H1 (cell line): ENCODE results near the gene RNF220. TPM values are rescaled to one million over a fixed set of nuclear protein-coding genes. Genes with fewer than 3 reads are reported as not detected.

ENCODE experiments used
- CHD7 ChIP-seq: fragments of 300-600 bp; sonication (generic); IDR thresholded peaks from 2 replicates; pipeline ENCODE4 v1.7.1; 2012; ENCODE audit warnings: low read length, moderate library complexity, mild to moderate bottlenecking, inconsistent platforms; ENCODE audit not compliant: insufficient replicate concordance
- polyA plus RNA-seq, 7 experiments: library from polyadenylated mRNA; depleted of rRNA in 3 of 7; stranded (reverse) in 5 of 7; unstranded in 2 of 7; fragments of >200 nt in 5 of 7; fragments of 200-250 nt in 2 of 7; gene quantifications; 1 replicate in 5 of 7; 2 replicates in 1 of 7; 4 replicates in 1 of 7; pipeline versions ENCODE4 v1.2.1 to v1.2.3, GENCODE V29; 2011 to 2013; ENCODE audit warnings: missing spikeins in 2 of 7, mixed read lengths in 2 of 7
- total RNA-seq: library from RNA; stranded (reverse); fragmentation: NEBNext Ultra II Directional; extraction: Animal tissue kit (Norgen Biotek cat#: 25700); gene quantifications from 2 replicates; pipeline ENCODE4 v1.2.1, GENCODE V29; 2021

RNF220 gene
- total and polyA plus RNA-seq, 2 of the 8 experiments (the other 6 are each of a cell fraction or from before 2014, with no cell fraction given), result 123 to 160 TPM

GRCh38 chr1:44673675-44674112, 268.6 kb downstream of the RNF220 start (continued):
- TF ChIP-seq CHD7, result no peak
